IPS DF 6.9 (cell line): ENCODE data around the gene SLC51B.
"Not testable (repeated sequence)": the region's sequence is repeated elsewhere in the genome, so short reads cannot be mapped to it uniquely, and the experiment has no call there.

Experiments
- DNase-seq: peaks from one replicate; pipeline ENCODE4 v3.0.0-alpha.2; 2013; ENCODE audit warnings: low read depth, low spot score
- H3K27ac ChIP-seq: one replicate; pipeline ENCODE4 v1.5.1; 2013; ENCODE audit warnings: low read length, control low read depth
- H3K27me3 ChIP-seq: 2 replicates; pipeline ENCODE4 v1.6.1; 2013; ENCODE audit warnings: mild to moderate bottlenecking, low read length; ENCODE audit not compliant: control insufficient read depth, insufficient read depth
- H3K36me3 ChIP-seq: 2 replicates; pipeline ENCODE4 v1.6.1; 2013; ENCODE audit warnings: low read length; ENCODE audit not compliant: control insufficient read depth, insufficient read depth
- H3K4me1 ChIP-seq: 2 replicates; pipeline ENCODE4 v1.6.1; 2013; ENCODE audit warnings: low read length; ENCODE audit not compliant: control insufficient read depth, insufficient read depth
- H3K4me3 ChIP-seq: 2 replicates; pipeline ENCODE4 v1.5.1; 2013; ENCODE audit warnings: mild to moderate bottlenecking, low read length
- H3K9me3 ChIP-seq: 2 replicates; pipeline ENCODE4 v1.6.1; 2013; ENCODE audit warnings: low read length, inconsistent platforms; ENCODE audit not compliant: control insufficient read depth, insufficient read depth
- WGBS: extraction: QIAGEN DNeasy Blood & Tissue Kit; methylation state at CpG from one replicate; pipeline ENCODE4 v1.1.7; 2013; ENCODE audit warnings: mixed read lengths, missing lambda C conversion rate; ENCODE audit not compliant: insufficient read length, insufficient coverage; 5-methylcytosine and 5-hydroxymethylcytosine counted together

The SLC51B gene

DNA sequence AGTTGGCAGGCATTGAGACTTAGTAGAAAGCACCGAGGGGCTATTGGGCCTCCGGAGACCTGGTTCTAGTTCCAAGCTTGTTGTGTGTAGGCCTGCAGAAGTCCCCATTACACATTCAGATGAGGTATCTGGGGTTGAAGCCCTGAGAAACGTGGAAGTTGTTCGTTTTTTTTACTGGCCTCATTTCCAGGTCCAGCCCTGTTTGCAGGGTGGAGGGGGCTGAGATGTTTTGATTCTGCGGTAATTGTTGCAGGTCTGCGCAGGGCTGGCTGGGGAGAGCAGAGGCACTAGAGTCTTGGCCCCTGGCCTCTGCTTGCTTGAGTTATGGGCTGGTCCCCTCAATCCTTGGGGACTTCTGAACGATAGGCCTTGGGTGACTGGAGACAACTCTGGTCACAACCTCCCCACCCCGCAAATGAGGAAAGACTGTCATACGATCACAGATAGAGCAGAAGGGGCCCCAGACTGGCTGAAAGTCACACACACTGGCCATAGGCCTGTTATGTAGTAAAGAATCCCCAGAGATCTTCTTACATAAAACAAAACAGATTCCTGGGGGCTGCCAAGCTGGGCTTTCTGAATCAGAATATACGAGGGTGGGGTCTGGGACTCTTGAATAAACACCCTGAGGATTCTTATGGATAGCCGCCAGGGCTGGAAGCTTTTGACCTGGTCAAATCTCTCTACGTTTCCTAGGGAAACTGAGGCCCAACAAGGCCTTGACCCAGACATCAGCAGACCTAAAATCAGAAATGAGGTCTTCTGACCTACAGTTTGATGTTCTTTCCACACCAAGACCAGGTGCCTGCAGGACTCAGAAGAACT, 47.0 kb downstream of the SLC51B start:
- no peak for DNase-seq
- Histone ChIP-seq H3K4me1 (no peaks in the 10 kb centered on the region), H3K9me3 (no peaks in the 10 kb centered on the region), H3K27me3 (no peaks in the 10 kb centered on the region), H3K27ac (no peak overlapping the region), H3K4me3 (no peak overlapping the region), H3K36me3 (no peaks in the 10 kb centered on the region)
- whole genome bisulfite sequencing, result no CpG with 5 or more reads among the region's 12 CpGs

DNA sequence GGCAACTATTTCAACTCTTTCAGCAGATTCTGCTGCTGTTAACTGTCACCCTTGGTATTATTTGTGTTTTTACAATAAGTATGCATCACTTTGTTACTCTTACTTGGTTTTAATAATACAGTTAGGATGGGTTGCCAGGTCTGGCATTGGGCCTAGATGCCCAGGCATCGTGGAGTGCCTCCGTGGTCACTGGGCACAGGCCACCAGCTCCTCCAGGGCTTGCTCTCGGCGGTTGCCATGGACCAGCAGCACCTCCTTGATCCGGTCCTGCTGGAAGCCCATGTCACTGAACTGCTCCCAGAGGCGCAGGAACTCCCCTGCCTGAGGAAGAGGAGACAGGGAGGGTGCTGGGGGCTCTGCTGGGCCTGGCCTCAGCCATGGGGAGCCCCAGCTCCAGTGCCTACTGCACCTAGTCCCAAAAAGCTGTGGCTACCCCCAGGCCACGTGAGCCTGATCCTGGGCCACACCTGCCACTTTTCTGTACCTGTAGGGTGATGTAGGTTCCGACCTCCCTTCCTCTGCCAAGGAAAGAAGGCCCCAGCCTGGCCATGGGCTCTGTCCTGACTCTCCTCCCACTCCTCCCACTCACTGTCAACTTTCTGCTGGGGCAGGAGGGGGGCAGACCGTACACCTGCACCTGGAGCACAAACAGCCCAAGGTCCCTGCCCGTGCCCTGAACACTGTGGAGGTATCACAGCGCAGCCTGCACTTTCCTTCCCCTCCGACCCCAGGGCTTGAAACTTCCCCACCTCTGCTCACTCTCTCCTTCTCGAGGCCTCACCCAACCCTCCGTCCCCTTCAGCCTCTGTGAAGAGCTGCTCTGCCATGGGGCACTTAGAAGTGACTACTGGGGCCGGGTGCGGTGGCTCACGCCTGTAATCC, 48.0 kb downstream of the SLC51B start:
- H3K4me3 ChIP-seq, result no peak overlapping the region
- H3K27me3 ChIP-seq, result no peaks in the 10 kb centered on the region
- no peak overlapping the region for H3K27ac ChIP-seq
- no peak for DNase-seq
- no CpG with 5 or more reads among the region's 17 CpGs for WGBS
- no peaks in the 10 kb centered on the region for H3K4me1 ChIP-seq
- no peaks in the 10 kb centered on the region for H3K36me3 ChIP-seq
- no peaks in the 10 kb centered on the region for H3K9me3 ChIP-seq

DNA sequence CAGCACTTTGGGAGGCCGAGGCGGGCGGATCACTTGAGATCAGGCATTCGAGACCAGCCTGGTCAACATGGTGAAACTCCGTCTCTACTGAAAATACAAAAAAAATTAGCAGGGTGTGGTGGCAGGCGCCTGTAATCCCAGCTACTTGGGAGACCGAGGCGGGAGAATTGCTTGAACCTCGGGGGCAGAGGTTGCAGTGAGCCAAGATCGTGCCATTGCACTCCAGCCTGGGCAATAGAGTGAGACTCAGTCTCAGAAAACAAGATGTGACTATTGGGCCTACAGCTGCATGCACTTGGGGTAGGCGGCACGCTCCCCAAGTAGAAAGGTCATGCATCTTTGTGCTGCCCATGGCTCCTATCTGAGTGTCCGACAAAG, 48.6 kb downstream of the SLC51B start:
- H3K27me3 ChIP-seq, H3K27ac ChIP-seq, H3K36me3 ChIP-seq, H3K4me3 ChIP-seq, H3K9me3 ChIP-seq, H3K4me1 ChIP-seq, DNase-seq: not testable (repeated sequence)
- WGBS, result no CpG with 5 or more reads among the region's 13 CpGs

DNA sequence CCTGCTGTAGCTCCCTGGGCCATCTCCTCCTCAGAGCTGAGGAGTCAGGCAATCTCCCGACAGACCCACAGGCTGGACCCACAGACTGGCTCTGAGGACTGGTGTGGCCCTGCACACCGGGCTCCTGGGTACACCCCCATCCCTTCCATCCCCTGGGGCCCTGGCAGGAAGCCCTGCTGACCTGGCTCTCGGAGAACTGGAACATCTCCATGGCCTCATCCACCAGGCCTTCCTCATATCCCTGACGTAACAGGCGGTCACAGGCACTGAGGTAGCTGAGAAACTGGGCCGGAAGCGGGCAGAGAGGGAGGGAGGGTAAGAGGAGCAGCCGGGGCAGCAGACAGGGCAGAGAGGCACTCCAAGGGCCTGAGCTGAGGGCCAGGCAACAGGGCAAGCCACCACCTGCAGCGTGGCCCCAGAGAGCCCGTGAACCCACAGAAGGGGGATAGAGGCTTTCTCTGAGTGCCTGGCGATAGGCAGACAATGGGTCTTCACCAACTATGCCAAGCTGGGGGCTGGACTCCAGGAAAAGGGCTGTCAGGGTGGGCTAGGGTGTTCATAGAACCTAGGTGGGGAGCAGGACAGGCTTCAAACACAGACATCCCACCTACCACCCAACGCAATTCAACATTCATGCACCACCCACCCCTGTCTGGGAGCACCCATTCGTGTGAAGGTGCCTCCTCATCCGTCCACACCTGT, 49.3 kb downstream of the SLC51B start:
- no peak for DNase-seq
- Histone ChIP-seq H3K9me3 (no peaks in the 10 kb centered on the region), H3K27ac (no peak overlapping the region), H3K27me3 (no peaks in the 10 kb centered on the region), H3K4me3 (no peak overlapping the region), H3K36me3 (no peaks in the 10 kb centered on the region), H3K4me1 (no peaks in the 10 kb centered on the region)
- no CpG with 5 or more reads among the region's 14 CpGs for WGBS

DNA sequence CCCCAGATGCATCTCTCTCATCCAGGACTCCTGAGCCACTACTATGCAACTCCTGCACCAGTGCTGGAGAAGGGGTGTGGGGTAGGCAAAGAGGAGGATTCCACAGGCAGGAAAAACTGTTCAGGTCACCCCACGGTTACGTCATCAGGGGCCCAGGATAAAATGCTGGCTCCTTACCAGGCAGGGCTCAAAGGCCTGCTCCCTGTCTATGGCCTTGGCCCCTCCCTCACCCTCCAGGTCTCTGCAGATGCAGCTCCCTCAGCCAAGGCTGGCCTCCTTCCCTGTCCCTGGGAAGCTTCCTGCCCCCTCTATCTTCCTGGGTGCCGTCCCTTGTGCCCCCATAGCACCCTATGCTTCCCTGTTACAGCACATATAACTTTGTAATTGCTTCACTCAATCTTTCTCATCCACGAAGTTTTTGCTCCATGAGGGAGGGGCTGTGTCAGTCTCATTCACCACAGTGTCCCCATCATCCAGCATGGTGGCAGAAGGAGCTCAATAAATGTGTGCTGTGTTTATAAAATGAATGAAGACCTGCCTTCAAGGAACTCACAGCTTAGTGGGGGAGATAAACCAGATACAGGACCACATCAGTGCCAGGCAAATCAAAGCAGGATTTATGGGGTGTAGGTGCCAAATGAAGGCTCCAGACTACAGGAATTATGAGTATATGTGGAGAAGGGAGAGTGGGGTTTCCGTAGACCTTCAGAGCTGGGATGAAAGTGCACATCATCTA, 50.0 kb downstream of the SLC51B start:
- no peak overlapping the region for H3K27ac ChIP-seq
- no peaks in the 10 kb centered on the region for H3K27me3 ChIP-seq
- H3K4me3 ChIP-seq, result no peak overlapping the region
- no peaks in the 10 kb centered on the region for H3K9me3 ChIP-seq
- WGBS, result no CpG with 5 or more reads among the region's 5 CpGs
- H3K4me1 ChIP-seq, result no peaks in the 10 kb centered on the region
- no peaks in the 10 kb centered on the region for H3K36me3 ChIP-seq
- no peak for DNase-seq

DNA sequence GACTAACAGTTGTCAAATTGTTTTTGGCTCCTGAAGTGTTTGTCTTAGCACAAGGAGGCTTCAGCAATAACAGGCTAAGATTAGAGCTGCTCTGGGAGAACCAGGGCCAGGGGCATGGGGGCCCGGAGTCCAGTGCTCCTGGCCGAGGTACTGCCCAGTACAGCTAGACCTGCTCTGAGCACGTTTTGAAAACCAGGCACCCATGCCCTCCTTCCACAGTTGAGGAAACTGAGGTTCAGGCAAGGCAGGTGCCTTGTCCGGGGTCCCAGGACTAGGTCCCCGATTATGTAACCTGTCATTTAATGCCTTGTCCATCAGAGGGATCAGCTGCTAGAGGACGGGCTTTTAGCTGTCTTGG, 50.5 kb downstream of the SLC51B start:
- Histone ChIP-seq H3K36me3 (no peaks in the 10 kb centered on the region), H3K4me1 (no peaks in the 10 kb centered on the region), H3K27ac (no peak overlapping the region), H3K4me3 (no peak overlapping the region), H3K27me3 (no peaks in the 10 kb centered on the region), H3K9me3 (no peaks in the 10 kb centered on the region)
- DNase-seq, result no peak
- WGBS, result no CpG with 5 or more reads among the region's 6 CpGs

DNA sequence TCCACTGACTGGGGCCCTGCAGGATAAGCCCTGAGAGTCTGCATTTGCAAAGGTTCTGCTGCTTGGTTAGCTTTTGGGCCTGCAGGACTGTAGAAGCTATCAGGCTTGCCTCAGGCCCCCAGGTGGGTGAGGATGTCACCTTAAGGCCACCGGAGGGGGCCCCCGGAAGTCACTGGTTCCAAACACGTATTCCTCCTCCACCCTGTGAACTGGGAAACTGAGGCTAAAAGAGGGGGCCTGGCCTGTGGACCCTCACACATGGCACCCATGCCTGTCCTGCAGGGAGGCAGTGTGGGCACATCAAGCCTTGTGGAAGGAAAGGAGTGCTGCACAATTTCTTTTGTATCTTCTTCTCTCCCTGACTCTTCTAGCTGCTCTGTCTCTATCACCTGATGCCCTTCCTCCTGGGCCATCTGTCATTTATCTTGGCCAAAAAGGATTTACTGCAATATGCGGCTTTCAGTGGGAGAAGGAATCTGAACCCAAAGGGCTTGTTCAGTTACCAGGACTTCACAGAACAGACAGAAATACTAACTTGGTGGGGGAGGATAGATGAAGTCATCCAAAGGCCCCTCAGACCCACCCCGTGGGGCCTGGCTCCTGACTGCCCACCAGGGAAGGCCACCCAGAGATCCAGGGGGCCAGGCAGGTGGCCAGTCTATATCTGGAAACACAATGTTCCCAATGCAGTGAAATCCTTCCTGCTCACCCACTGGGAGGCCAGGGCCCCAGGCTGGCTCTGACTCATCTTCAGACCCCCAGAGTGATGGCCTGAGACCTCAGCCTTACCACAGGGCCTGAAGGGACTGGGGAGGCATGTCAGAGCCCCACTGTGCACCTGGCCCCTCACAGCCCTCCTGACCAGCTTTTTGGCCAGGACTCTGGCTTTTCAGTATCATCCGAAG, 51.5 kb downstream of the SLC51B start:
- Histone ChIP-seq H3K9me3 (no peaks in the 10 kb centered on the region), H3K36me3 (no peaks in the 10 kb centered on the region), H3K4me3 (no peak overlapping the region), H3K4me1 (no peaks in the 10 kb centered on the region), H3K27me3 (no peaks in the 10 kb centered on the region), H3K27ac (no peak overlapping the region)
- no CpG with 5 or more reads among the region's 6 CpGs for WGBS
- DNase-seq, result no peak

DNA sequence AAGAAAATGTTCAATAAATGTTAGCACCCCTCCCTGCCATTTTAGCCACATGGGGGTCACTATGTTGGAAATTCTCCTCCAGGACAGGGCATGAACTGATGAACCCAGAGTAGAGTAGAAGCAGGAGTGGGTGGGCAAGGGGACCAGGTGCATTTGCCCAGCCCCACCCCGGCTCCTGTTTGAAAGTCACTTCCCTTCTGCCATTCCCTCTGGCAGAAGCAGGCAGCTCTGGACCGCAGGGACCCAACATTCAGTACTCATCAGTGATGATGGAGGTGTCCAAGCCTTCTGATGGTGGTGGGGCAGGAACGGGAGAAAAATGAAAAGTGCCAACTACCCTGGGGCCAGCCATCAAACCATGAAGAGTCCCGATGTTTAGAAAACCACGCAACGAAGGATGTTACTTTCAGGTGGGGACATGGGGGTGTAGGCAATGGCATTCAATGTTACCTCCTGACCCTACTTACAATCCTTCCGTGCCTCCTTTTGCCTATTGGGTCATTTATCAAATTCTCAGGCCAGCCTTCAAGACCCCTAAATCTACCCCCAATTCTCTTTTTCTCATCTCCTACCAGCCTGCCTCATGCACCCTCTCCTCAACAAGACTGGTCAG, 52.6 kb downstream of the SLC51B start:
- no peak overlapping the region for H3K4me3 ChIP-seq
- no peak for DNase-seq
- no peaks in the 10 kb centered on the region for H3K9me3 ChIP-seq
- H3K36me3 ChIP-seq, result no peaks in the 10 kb centered on the region
- no peaks in the 10 kb centered on the region; the same call in 1 of the 2 replicates for H3K27me3 ChIP-seq
- no peaks in the 10 kb centered on the region; the same call in 1 of the 2 replicates for H3K4me1 ChIP-seq
- WGBS, result no CpG with 5 or more reads among the region's 7 CpGs
- no peak overlapping the region for H3K27ac ChIP-seq

DNA sequence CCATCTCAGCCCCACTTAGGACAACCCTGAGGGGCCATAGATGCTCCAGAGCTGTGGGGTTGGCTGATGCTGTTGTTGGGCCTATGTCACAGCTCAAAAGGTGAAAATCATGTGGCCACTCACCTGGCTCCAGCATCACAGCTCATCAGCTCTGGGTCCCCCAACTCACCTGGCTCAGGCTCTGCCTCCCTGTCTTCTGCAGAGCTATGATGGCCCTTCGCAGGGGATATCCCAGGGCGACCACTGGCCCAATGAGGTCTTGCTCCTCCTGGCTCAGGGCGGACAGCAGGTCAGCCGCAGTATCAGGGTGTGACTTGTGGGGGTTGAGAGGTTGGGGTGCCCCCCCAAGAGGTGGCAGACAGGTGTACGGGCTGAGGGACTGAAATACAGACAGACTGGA, 54.1 kb downstream of the SLC51B start:
- H3K4me1 ChIP-seq, result no peaks in the 10 kb centered on the region; the same call in 1 of the 2 replicates
- no peak overlapping the region for H3K4me3 ChIP-seq
- peaks cover 3% of the 10 kb centered on the region; the same call in 1 of the 2 replicates for H3K27me3 ChIP-seq
- H3K27ac ChIP-seq, result no peak overlapping the region
- DNase-seq, result no peak
- H3K9me3 ChIP-seq, result no peaks in the 10 kb centered on the region
- no CpG with 5 or more reads among the region's 5 CpGs for whole genome bisulfite sequencing
- no peaks in the 10 kb centered on the region for H3K36me3 ChIP-seq
